Ectodermal cell (in vitro differentiated cells): ENCODE data around the gene TPSAB1.
"Not testable (repeated sequence)": the region's sequence is repeated elsewhere in the genome, so short reads cannot be mapped to it uniquely, and the experiment has no call there.

ENCODE experiments used
- H3K27ac ChIP-seq: 2 replicates; pipeline ENCODE4 v1.7.0; 2013; ENCODE audit warnings: mild to moderate bottlenecking, low read depth, low read length; ENCODE audit not compliant: insufficient read depth, poor library complexity, severe bottlenecking
- H3K27me3 ChIP-seq: 2 replicates; pipeline ENCODE4 v1.7.0; 2013; ENCODE audit warnings: mild to moderate bottlenecking, low read length; ENCODE audit not compliant: insufficient read depth, control insufficient read depth, poor library complexity, severe bottlenecking
- H3K36me3 ChIP-seq: one replicate; pipeline ENCODE4 v1.7.0; 2013; ENCODE audit warnings: low read length; ENCODE audit not compliant: control insufficient read depth, insufficient read depth
- H3K4me1 ChIP-seq: one replicate; pipeline ENCODE4 v1.7.0; 2013; ENCODE audit warnings: low read length; ENCODE audit not compliant: control insufficient read depth, insufficient read depth
- H3K4me3 ChIP-seq: 2 replicates; pipeline ENCODE4 v1.7.0; 2013; ENCODE audit warnings: low read depth, low read length, control low read depth; ENCODE audit not compliant: insufficient read depth
- H3K9me3 ChIP-seq: 2 replicates; pipeline ENCODE4 v1.7.0; 2013; ENCODE audit warnings: mild to moderate bottlenecking, low read length, moderate library complexity; ENCODE audit not compliant: control insufficient read depth
- WGBS, 2 experiments: methylation state at CpG; one replicate each; pipeline ENCODE4 v1.1.7; 2013; ENCODE audit warnings: missing lambda C conversion rate in 2 of 2; 5-methylcytosine and 5-hydroxymethylcytosine counted together

Gene TPSAB1

GRCh38 chr16:1223355-1224214 is 16.9 kb upstream of the TPSAB1 start:
- no peak overlapping the region for H3K27ac ChIP-seq
- WGBS, 2 experiments: 94% methylated on average over 38 of the region's 38 CpGs
- H3K27me3 ChIP-seq: no peaks in the 10 kb centered on the region
- no peak overlapping the region for H3K4me3 ChIP-seq
- H3K4me1 ChIP-seq: peaks cover 3% of the 10 kb centered on the region
- H3K36me3 ChIP-seq: no peaks in the 10 kb centered on the region
- no peaks in the 10 kb centered on the region for H3K9me3 ChIP-seq

DNA sequence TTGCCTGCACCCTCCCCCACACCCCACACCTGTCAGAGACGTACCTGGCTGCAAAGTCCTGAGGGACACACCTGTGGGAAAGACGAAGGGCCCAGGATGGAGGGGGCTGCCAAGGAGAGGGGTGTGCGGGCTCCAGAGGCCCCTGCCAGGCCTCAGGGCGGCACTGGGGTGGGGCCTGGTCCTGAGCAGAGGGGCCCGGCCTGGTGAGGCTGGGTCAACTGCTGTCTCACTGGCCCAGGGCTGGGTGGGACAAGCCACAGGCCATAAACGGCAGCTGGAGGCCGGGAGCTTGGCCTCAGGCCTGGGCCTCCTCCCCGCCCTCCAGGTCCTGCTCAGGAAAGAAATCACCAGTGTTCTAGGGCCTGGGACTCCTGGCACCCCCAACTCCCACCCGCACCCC is 15.9 kb upstream of the TPSAB1 start:
- Histone ChIP-seq H3K36me3 (no peaks in the 10 kb centered on the region), H3K4me3 (no peak overlapping the region), H3K9me3 (no peaks in the 10 kb centered on the region), H3K27me3 (no peaks in the 10 kb centered on the region), H3K4me1 (peaks cover 3% of the 10 kb centered on the region), H3K27ac (no peak overlapping the region)
- WGBS, 2 experiments: 92% methylated on average over 9 of the region's 9 CpGs

GRCh38 chr16:1225051-1225451 is 15.5 kb upstream of the TPSAB1 start, which contains the start of gene TPSG1:
TSS of gene TPSG1 (minus strand) at chr16:1225268. CDS start at chr16:1225252, 16 bp downstream.
- Histone ChIP-seq H3K9me3 (no peaks in the 10 kb centered on the region), H3K27me3 (no peaks in the 10 kb centered on the region), H3K4me3 (no peak within 1 kb of the TSS), H3K36me3 (no peaks in the 10 kb centered on the region), H3K4me1 (peaks cover 3% of the 10 kb centered on the region), H3K27ac (no peak within 1 kb of the TSS)
- 89% methylated on average over 10 of the region's 10 CpGs for WGBS, 2 experiments

- 82% methylated on average over 24 of the region's 24 CpGs for WGBS, 2 experiments
- H3K36me3 ChIP-seq, H3K9me3 ChIP-seq, H3K27me3 ChIP-seq, H3K4me1 ChIP-seq, H3K27ac ChIP-seq, H3K4me3 ChIP-seq: not testable (repeated sequence)
These were observed 14.7 kb upstream of the TPSAB1 start for GRCh38 chr16:1225728-1226311.

DNA sequence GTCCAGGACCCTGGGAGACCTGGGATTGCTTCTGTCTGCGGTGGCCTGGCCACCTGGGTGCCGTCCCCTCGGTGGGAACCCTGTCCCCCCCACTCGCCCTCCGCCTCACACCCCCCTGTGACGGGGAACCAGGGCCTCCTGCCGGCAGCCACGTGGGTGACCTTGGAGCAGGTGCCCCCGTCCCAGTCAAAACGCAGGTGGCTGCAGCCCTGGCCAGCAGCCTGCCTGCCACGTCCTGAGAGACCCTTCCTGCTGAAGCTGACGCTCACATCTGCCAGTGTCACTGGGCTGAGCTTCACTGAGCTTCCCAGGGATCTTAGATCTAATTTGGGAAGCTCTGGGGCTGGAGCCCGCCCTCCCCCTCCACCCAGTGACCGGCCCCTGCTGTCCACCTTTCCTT is 13.8 kb upstream of the TPSAB1 start:
- H3K4me1 ChIP-seq, H3K4me3 ChIP-seq, H3K27me3 ChIP-seq, H3K36me3 ChIP-seq, H3K9me3 ChIP-seq, H3K27ac ChIP-seq: not testable (repeated sequence)
- WGBS, 2 experiments: 66 to 78% methylated on average over 12 of the region's 14 CpGs

DNA sequence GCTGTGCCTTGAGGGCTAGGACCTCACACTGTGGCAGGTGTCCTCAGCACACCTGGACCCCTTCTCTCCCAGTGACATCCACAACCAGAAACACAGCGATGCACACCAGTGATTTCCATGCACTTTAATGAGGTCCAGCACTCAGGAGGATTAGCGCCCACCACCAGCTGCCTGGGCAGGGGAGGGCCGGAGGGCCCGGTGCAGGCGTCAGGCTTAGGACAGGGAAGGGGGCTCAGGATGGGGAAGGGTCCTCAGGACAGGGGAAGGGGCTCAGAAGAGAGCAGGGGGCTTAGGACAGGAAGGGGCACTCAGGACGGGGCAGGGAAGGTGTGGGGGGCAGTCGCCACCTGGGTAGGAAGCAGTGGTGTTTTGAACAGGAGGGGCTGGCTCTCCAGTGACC is 12.3 kb upstream of the TPSAB1 start:
- not testable (repeated sequence) for H3K36me3 ChIP-seq, H3K27ac ChIP-seq, H3K27me3 ChIP-seq, H3K4me3 ChIP-seq, H3K4me1 ChIP-seq, H3K9me3 ChIP-seq
- WGBS, 2 experiments: 85 to 87% methylated on average over 6 to 7 of the region's 7 CpGs

DNA sequence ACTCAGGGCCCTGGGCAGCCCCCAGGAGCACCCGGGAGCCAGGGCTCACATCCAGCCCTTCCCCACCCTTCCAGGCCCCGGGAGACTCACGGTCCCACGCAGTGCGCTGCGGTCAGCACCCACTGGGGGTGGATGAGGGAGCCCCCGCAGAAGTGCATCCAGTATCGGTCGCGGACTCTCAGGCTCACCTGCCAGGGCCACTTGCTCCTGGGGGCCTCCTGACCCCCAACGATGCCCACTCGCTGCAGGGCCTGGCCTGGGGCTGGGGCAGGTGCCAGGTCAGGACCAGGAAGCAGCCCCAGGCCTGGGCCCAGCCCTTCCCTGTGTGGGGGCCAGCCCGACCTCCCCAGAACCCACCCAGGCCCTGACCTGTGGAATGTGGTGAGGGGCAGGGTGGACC is 11.0 kb upstream of the TPSAB1 start:
- H3K4me1 ChIP-seq, H3K27me3 ChIP-seq, H3K27ac ChIP-seq, H3K9me3 ChIP-seq, H3K36me3 ChIP-seq, H3K4me3 ChIP-seq: not testable (repeated sequence)
- WGBS, 2 experiments: 93% methylated on average over 10 of the region's 13 CpGs

- H3K27me3 ChIP-seq, H3K36me3 ChIP-seq, H3K9me3 ChIP-seq, H3K4me3 ChIP-seq, H3K4me1 ChIP-seq, H3K27ac ChIP-seq: not testable (repeated sequence)
- WGBS, 2 experiments: 45 to 70% methylated on average over 1 to 2 of the region's 11 CpGs
These were observed 10.4 kb upstream of the TPSAB1 start, which contains the start of gene TPSB2 for GRCh38 chr16:1230084-1230470. TSS of gene TPSB2 (minus strand) at chr16:1230184. CDS start at chr16:1229951, 233 bp downstream.

- WGBS, 2 experiments: 85 to 86% methylated on average over 17 of the region's 17 CpGs
- H3K4me3 ChIP-seq, H3K27ac ChIP-seq, H3K36me3 ChIP-seq, H3K9me3 ChIP-seq, H3K27me3 ChIP-seq, H3K4me1 ChIP-seq: not testable (repeated sequence)
These were observed 9.9 kb upstream of the TPSAB1 start for GRCh38 chr16:1230471-1231212.

GRCh38 chr16:1231301-1231700 is 9.2 kb upstream of the TPSAB1 start:
- not testable (repeated sequence) for H3K27ac ChIP-seq, H3K4me1 ChIP-seq, H3K36me3 ChIP-seq, H3K4me3 ChIP-seq, H3K9me3 ChIP-seq, H3K27me3 ChIP-seq
- 87 to 89% methylated on average over 5 to 7 of the region's 7 CpGs for WGBS, 2 experiments
